Measurements from ENCODE around the gene OR51B2. TPM values are rescaled to one million over a fixed set of nuclear protein-coding genes. Genes with fewer than 3 reads are reported as not detected.

OR51B2 gene
- total RNA-seq, 1 experiment from 2014 or later = 17.1 TPM

GRCh38 chr11:5284637-5285036 is 39.5 kb downstream of the OR51B2 start:
- no peaks in the 10 kb centered on the region for H4K20me1 ChIP-seq (ENCODE audit: insufficient read depth)
- no peaks in the 10 kb centered on the region for H3K79me2 ChIP-seq (ENCODE audit: insufficient read depth, low read length)
- H3K27ac ChIP-seq (ENCODE audit: low read depth, low read length) = no peak overlapping the region
- ChIA-PET POLR2A (no interaction called here), CTCF (no interaction called here), RAD21 (ENCODE audit: low non-redundant PET in 1 of 2, low total read pairs in 2 of 2, uncharacterized antibody in 2 of 2, unreplicated experiment in 2 of 2) (no interaction called here)
- ATAC-seq (no peak), DNase-seq (ENCODE audit: low read depth, low spot score) (no peak)
- no peaks in the 10 kb centered on the region for H3K9me2 ChIP-seq (ENCODE audit: insufficient read depth)
- intact Hi-C loops (cut with micrococcal nuclease) = no loop called here
- H3K4me3 ChIP-seq (replicated peaks in 1 of 2; ENCODE audit: low read depth in 1 of 2, low read length in 2 of 2) = no peak overlapping the region
- no peak overlapping the region for H2AFZ ChIP-seq (ENCODE audit: low read depth, low read length, poor library complexity, severe bottlenecking)
- no TSS peak for BruUV-seq (replicated peaks)
- TF ChIP-seq JUND (IDR thresholded peaks at IDR 0.05) (no peak), ATF3 (IDR thresholded peaks at IDR 0.05) (no peak), TCF7L2 (IDR thresholded peaks at IDR 0.05; ENCODE audit: borderline replicate concordance, extremely low read depth, insufficient read depth, insufficient read length) (no peak), ZBTB33 (IDR thresholded peaks at IDR 0.05; ENCODE audit: extremely low read depth, insufficient replicate concordance, low read length) (no peak), REST (IDR thresholded peaks at IDR 0.05; ENCODE audit: low read depth) (no peak), ELF1 (IDR thresholded peaks at IDR 0.05; ENCODE audit: borderline replicate concordance, low read depth) (no peak), SIN3A (IDR thresholded peaks at IDR 0.05; ENCODE audit: low read depth) (no peak), SP1 (IDR thresholded peaks at IDR 0.05; ENCODE audit: low read depth) (no peak)
- H3K4me2 ChIP-seq (ENCODE audit: low read length) = no peak overlapping the region
- H3K9ac ChIP-seq (ENCODE audit: low read length) = no peak overlapping the region
- no peaks in the 10 kb centered on the region for H3K27me3 ChIP-seq (ENCODE audit: insufficient read depth, low read length)
- no peaks in the 10 kb centered on the region for H3K36me3 ChIP-seq (ENCODE audit: control insufficient read depth in 1 of 2, insufficient read depth in 2 of 2, low read length in 2 of 2)
- peaks cover 18 to 29% of the 10 kb centered on the region in 2 experiments for H3K4me1 ChIP-seq (ENCODE audit: control insufficient read depth in 1 of 2, insufficient read depth in 2 of 2, low read length in 2 of 2)
- no peaks in the 10 kb centered on the region for H3K9me3 ChIP-seq (ENCODE audit: control insufficient read depth in 1 of 2, insufficient read depth in 1 of 2, low read depth in 1 of 2, low read length in 2 of 2)

Measured in HCT116 (cell line).